ENCODE results near the gene CNPY3.

The CNPY3 gene

GRCh38 chr6:42937548-42938427, 8.5 kb downstream of the CNPY3 start:
- H4K20me1 ChIP-seq (ENCODE audit: insufficient read depth, low read length), result no peaks in the 10 kb centered on the region; the same call in 1 of the 2 replicates
- H3K36me3 ChIP-seq (replicated peaks; ENCODE audit: insufficient read depth, low read length), result peaks cover 5% of the 10 kb centered on the region; the same call in 1 of the 2 replicates
- no peak overlapping the region for H3K4me2 ChIP-seq (ENCODE audit: low read depth, low read length)

GRCh38 chr6:42938428-42938796, 9.1 kb downstream of the CNPY3 start:
- H3K9me3 ChIP-seq (replicated peaks; ENCODE audit: insufficient read depth, low read length), result no peaks in the 10 kb centered on the region
- no peak for TF ChIP-seq EZH2 (optimal IDR thresholded peaks at IDR 0.05; ENCODE audit: low read depth, low read length)
- no peak for DNase-seq
- H3K4me2 ChIP-seq (ENCODE audit: low read depth, low read length), result no peak overlapping the region
- peaks cover 24% of the 10 kb centered on the region for H3K79me2 ChIP-seq (ENCODE audit: low read length)
- H3K9me2 ChIP-seq (replicated peaks; ENCODE audit: insufficient read depth, low read length), result no peaks in the 10 kb centered on the region
- no peaks in the 10 kb centered on the region for H3K27me3 ChIP-seq (replicated peaks; ENCODE audit: insufficient read depth, low read length)
- H3F3A ChIP-seq (ENCODE audit: insufficient read depth, low read length), result no peaks in the 10 kb centered on the region
- no peak overlapping the region for H2AFZ ChIP-seq (ENCODE audit: low read length)
- no peak overlapping the region for H3K27ac ChIP-seq (ENCODE audit: low read length)
- H3K4me3 ChIP-seq (ENCODE audit: low read length), result no peak overlapping the region
- no peaks in the 10 kb centered on the region for H3K4me1 ChIP-seq (ENCODE audit: low read length)
- no peaks in the 10 kb centered on the region; the same call in 1 of the 2 replicates for H4K20me1 ChIP-seq (ENCODE audit: insufficient read depth, low read length)
- peaks cover 5% of the 10 kb centered on the region; the same call in 1 of the 2 replicates for H3K36me3 ChIP-seq (replicated peaks; ENCODE audit: insufficient read depth, low read length)
- H3K9ac ChIP-seq (ENCODE audit: low read length), result no peak overlapping the region

More at GRCh38 chr6:42937548-42938427, 8.5 kb downstream of the CNPY3 start:
- H3K9me2 ChIP-seq (replicated peaks; ENCODE audit: insufficient read depth, low read length), result no peaks in the 10 kb centered on the region
- H3K27me3 ChIP-seq (replicated peaks; ENCODE audit: insufficient read depth, low read length), result no peaks in the 10 kb centered on the region
- peaks cover 30% of the 10 kb centered on the region for H3K79me2 ChIP-seq (ENCODE audit: low read length)
- TF ChIP-seq EZH2 (optimal IDR thresholded peaks at IDR 0.05; ENCODE audit: low read depth, low read length) (no peak), EZH2phosphoT487 (IDR thresholded peaks at IDR 0.05; ENCODE audit: low read length) (no peak), CTCF (IDR thresholded peaks at IDR 0.05; ENCODE audit: low read length) (no peak)
- DNase-seq, result no peak
- no peaks in the 10 kb centered on the region for H3K9me3 ChIP-seq (replicated peaks; ENCODE audit: insufficient read depth, low read length)
- H3F3A ChIP-seq (ENCODE audit: insufficient read depth, low read length), result no peaks in the 10 kb centered on the region
- H2AFZ ChIP-seq (ENCODE audit: low read length), result no peak overlapping the region
- no peak overlapping the region for H3K4me3 ChIP-seq (ENCODE audit: low read length)
- no peak overlapping the region for H3K27ac ChIP-seq (ENCODE audit: low read length)
- no peaks in the 10 kb centered on the region for H3K4me1 ChIP-seq (ENCODE audit: low read length)
- no peak overlapping the region for H3K9ac ChIP-seq (ENCODE audit: low read length)

GRCh38 chr6:42938987-42939809, 9.9 kb downstream of the CNPY3 start:
- TF ChIP-seq EZH2 (optimal IDR thresholded peaks at IDR 0.05; ENCODE audit: low read depth, low read length) (no peak), CTCF (IDR thresholded peaks at IDR 0.05; ENCODE audit: low read length) (no peak), EZH2phosphoT487 (IDR thresholded peaks at IDR 0.05; ENCODE audit: low read length) (no peak)
- H2AFZ ChIP-seq (ENCODE audit: low read length), result no peak overlapping the region
- no peaks in the 10 kb centered on the region for H3K9me2 ChIP-seq (replicated peaks; ENCODE audit: insufficient read depth, low read length)
- no peaks in the 10 kb centered on the region; the same call in 1 of the 2 replicates for H4K20me1 ChIP-seq (ENCODE audit: insufficient read depth, low read length)
- H3K4me2 ChIP-seq (ENCODE audit: low read depth, low read length), result no peak overlapping the region
- no peaks in the 10 kb centered on the region for H3F3A ChIP-seq (ENCODE audit: insufficient read depth, low read length)
- no peak overlapping the region for H3K27ac ChIP-seq (ENCODE audit: low read length)
- no peak for DNase-seq
- H3K4me1 ChIP-seq (ENCODE audit: low read length), result no peaks in the 10 kb centered on the region
- H3K79me2 ChIP-seq (ENCODE audit: low read length), result peaks cover 16% of the 10 kb centered on the region
- no peak overlapping the region for H3K9ac ChIP-seq (ENCODE audit: low read length)
- no peaks in the 10 kb centered on the region for H3K27me3 ChIP-seq (replicated peaks; ENCODE audit: insufficient read depth, low read length)
- no peaks in the 10 kb centered on the region for H3K9me3 ChIP-seq (replicated peaks; ENCODE audit: insufficient read depth, low read length)
- H3K36me3 ChIP-seq (replicated peaks; ENCODE audit: insufficient read depth, low read length), result peaks cover 3% of the 10 kb centered on the region; the same call in 1 of the 2 replicates
- no peak overlapping the region for H3K4me3 ChIP-seq (ENCODE audit: low read length)

Measured in MM.1S (cell line).